ENCODE data around the gene ACYP2.

ACYP2 gene

DNA sequence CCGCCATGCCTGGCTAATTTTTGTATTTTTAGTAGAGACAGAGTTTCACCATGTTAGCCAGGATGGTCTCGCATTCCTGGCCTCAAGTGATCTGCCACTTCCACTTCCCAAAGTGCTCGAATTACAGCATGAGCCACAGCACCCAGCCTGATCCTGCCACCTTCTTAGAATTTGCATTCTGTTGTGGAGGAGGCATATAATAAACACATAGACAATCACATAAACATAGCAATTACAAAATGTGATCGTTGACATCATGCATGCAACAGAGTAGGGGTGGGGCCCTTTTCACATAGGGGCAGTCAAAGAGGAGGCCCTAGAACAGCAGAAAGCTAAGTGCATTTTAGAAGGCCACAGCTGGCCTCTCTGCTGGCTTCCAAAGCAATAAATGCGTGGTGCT lies 180.5 kb downstream of the ACYP2 start:
- Histone ChIP-seq H2AFZ (ENCODE audit: low read length, unreplicated experiment) (no peak overlapping the region), H3K4me1 (ENCODE audit: control insufficient read depth, insufficient read depth, low read length, unreplicated experiment) (peaks cover 7% of the 10 kb centered on the region)

DNA sequence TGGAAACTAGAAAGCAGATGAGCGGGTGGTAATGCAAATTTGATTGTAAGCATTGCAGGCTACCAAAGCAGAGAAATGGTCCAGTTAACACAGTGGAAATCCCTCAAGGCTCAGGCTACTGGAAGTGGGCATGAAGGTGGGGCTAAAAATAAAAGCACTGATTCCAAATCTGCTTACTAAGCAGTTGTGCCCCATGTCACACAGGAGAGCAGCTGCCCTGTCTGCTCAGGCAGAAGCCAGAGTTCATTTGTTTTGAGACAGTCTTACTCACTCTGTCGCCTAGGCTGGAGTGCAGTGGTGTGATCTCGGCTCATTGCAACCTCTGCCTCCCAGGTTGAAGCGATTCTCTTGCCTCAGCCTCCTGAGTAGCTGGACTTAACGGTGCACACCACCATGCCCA lies 183.1 kb downstream of the ACYP2 start:
- Histone ChIP-seq H2AFZ (ENCODE audit: low read length, unreplicated experiment) (no peak overlapping the region), H3K27me3 (ENCODE audit: insufficient read depth, low read length) (no peaks in the 10 kb centered on the region), H3K79me2 (ENCODE audit: control insufficient read depth, insufficient read depth, low read length, unreplicated experiment) (no peaks in the 10 kb centered on the region), H3K4me3 (ENCODE audit: low read depth, low read length) (no peak overlapping the region), H3K27ac (ENCODE audit: low read depth, low read length) (no peak overlapping the region), H3K4me1 (ENCODE audit: control insufficient read depth, insufficient read depth, low read length, unreplicated experiment) (peaks cover 7% of the 10 kb centered on the region), H3K36me3 (ENCODE audit: insufficient read depth, low read length) (no peaks in the 10 kb centered on the region)

More for the DNA sequence above, 180.5 kb downstream of the ACYP2 start:
- Histone ChIP-seq H3K27ac (ENCODE audit: low read depth, low read length) (no peak overlapping the region), H3K36me3 (ENCODE audit: insufficient read depth, low read length) (no peaks in the 10 kb centered on the region), H3K79me2 (ENCODE audit: control insufficient read depth, insufficient read depth, low read length, unreplicated experiment) (no peaks in the 10 kb centered on the region), H3K27me3 (ENCODE audit: insufficient read depth, low read length) (no peaks in the 10 kb centered on the region), H3K4me3 (ENCODE audit: low read depth, low read length) (no peak overlapping the region)

DNA sequence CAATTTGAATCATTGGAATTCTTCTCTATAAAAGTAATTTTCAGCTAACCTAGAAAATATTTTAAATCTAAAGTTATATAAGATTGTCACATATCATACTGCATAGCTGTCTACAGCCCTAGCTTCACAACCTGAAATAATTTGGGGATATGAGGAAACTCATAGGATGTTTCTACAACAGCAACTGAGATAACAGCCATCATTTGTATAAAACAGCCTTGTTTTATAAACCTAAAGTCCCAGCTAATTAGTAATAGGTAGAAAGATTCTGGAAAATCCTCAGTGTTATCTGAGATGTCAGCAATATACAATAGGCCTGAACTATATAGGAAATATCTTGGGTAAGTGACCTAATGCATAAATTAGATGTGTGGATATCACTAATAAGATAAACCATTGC lies 188.2 kb downstream of the ACYP2 start:
- Histone ChIP-seq H3K79me2 (ENCODE audit: control insufficient read depth, insufficient read depth, low read length, unreplicated experiment) (no peaks in the 10 kb centered on the region), H3K27ac (ENCODE audit: low read depth, low read length) (no peak overlapping the region), H3K4me1 (ENCODE audit: control insufficient read depth, insufficient read depth, low read length, unreplicated experiment) (peaks cover 12% of the 10 kb centered on the region), H3K4me3 (ENCODE audit: low read depth, low read length) (no peak overlapping the region), H2AFZ (ENCODE audit: low read length, unreplicated experiment) (no peak overlapping the region), H3K36me3 (ENCODE audit: insufficient read depth, low read length) (no peaks in the 10 kb centered on the region), H3K27me3 (ENCODE audit: insufficient read depth, low read length) (no peaks in the 10 kb centered on the region)

DNA sequence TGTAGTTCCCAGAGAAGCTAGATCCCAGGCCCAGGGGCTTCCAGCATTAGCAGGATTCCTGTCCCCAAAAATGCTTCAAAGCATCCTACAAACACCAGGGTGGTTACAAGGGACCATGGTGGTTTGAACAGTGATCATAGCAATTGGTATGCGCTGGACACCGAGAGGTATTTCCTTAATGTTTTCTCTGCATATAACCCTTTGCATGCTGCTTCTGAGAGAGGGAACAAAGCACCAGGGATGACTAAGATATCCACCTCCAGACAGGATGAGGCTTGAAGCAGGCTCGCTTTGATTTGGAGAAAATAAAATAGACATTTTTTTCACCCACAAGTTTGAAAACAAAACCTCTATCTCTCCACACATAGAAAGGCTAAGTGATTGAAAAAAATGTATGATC lies 191.1 kb downstream of the ACYP2 start:
- peaks cover 17% of the 10 kb centered on the region for H3K4me1 ChIP-seq (ENCODE audit: control insufficient read depth, insufficient read depth, low read length, unreplicated experiment)
- H3K36me3 ChIP-seq (ENCODE audit: insufficient read depth, low read length): no peaks in the 10 kb centered on the region
- H3K27me3 ChIP-seq (ENCODE audit: insufficient read depth, low read length): no peaks in the 10 kb centered on the region
- H2AFZ ChIP-seq (ENCODE audit: low read length, unreplicated experiment): no peak overlapping the region
- no peaks in the 10 kb centered on the region for H3K79me2 ChIP-seq (ENCODE audit: control insufficient read depth, insufficient read depth, low read length, unreplicated experiment)
- no peak overlapping the region for H3K27ac ChIP-seq (ENCODE audit: low read depth, low read length)
- H3K4me3 ChIP-seq (ENCODE audit: low read depth, low read length): no peak overlapping the region

DNA sequence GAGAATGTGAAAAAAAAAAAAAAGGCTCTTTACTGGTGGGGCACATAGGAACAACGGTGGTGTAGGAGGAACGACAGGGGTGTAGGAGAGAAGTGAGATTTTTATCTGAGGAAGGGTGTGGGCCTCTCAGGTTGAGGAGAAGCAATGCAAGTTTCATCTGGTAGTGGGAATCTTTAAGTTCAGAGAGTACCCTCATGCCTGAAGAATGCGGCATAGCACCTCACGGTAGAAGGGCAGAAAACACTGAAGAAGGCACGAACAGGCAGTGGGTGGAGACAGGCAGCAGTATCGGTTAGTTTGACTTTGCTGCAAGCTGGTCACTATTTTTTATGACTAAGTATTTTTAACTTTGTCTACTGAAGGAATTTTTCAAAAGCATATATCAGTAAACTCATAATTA lies 192.8 kb downstream of the ACYP2 start:
- no peak overlapping the region for H3K27ac ChIP-seq (ENCODE audit: low read depth, low read length)
- no peak overlapping the region for H2AFZ ChIP-seq (ENCODE audit: low read length, unreplicated experiment)
- no peaks in the 10 kb centered on the region for H3K79me2 ChIP-seq (ENCODE audit: control insufficient read depth, insufficient read depth, low read length, unreplicated experiment)
- H3K4me1 ChIP-seq (ENCODE audit: control insufficient read depth, insufficient read depth, low read length, unreplicated experiment): peaks cover 17% of the 10 kb centered on the region
- no peaks in the 10 kb centered on the region for H3K36me3 ChIP-seq (ENCODE audit: insufficient read depth, low read length)
- H3K27me3 ChIP-seq (ENCODE audit: insufficient read depth, low read length): no peaks in the 10 kb centered on the region
- no peak overlapping the region for H3K4me3 ChIP-seq (ENCODE audit: low read depth, low read length)

DNA sequence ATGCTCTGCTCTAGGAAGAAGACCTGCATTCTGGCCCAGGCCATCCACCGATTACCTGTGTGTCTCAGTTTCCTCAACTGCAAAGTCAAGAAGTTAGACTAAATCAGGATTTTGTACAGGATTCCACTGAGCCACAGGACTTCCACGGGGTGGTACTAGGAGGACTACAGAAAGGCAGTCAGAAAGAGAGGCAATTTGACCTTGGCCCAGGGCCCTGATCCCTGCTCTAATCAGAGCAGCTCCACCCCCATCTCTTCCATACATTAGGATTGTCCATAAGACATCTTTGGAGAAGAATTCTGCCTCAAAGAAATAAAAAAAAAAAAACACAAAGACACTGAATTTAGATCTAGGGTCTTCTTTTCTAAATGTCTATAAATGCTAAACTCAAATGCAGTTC lies 193.4 kb downstream of the ACYP2 start:
- Histone ChIP-seq H3K36me3 (ENCODE audit: insufficient read depth, low read length) (no peaks in the 10 kb centered on the region), H3K4me1 (ENCODE audit: control insufficient read depth, insufficient read depth, low read length, unreplicated experiment) (peaks cover 17% of the 10 kb centered on the region), H2AFZ (ENCODE audit: low read length, unreplicated experiment) (no peak overlapping the region), H3K4me3 (ENCODE audit: low read depth, low read length) (no peak overlapping the region), H3K27ac (ENCODE audit: low read depth, low read length) (no peak overlapping the region), H3K27me3 (ENCODE audit: insufficient read depth, low read length) (no peaks in the 10 kb centered on the region), H3K79me2 (ENCODE audit: control insufficient read depth, insufficient read depth, low read length, unreplicated experiment) (no peaks in the 10 kb centered on the region)

DNA sequence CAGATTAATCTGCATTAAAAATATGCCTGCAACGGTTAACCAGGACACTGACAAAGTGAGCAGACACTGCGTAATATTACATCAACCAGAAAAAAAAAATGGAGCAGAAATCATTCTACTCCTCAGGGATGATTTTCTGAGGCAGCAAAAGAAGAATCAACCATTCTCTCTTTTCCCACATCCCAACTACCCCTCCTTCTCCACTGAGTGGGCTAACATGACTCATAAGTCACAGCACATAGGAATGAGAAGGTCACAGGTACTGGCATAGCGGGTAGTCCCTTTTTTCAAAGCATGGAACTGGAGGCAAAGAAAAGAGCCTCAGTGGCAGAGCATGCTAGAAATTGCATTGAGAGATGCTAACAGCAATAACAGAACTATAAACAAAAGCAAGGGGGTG lies 194.9 kb downstream of the ACYP2 start:
- Histone ChIP-seq H3K27ac (ENCODE audit: low read depth, low read length) (no peak overlapping the region), H3K4me1 (ENCODE audit: control insufficient read depth, insufficient read depth, low read length, unreplicated experiment) (peaks cover 17% of the 10 kb centered on the region), H3K79me2 (ENCODE audit: control insufficient read depth, insufficient read depth, low read length, unreplicated experiment) (no peaks in the 10 kb centered on the region), H3K36me3 (ENCODE audit: insufficient read depth, low read length) (no peaks in the 10 kb centered on the region), H3K4me3 (ENCODE audit: low read depth, low read length) (no peak overlapping the region), H3K27me3 (ENCODE audit: insufficient read depth, low read length) (no peaks in the 10 kb centered on the region), H2AFZ (ENCODE audit: low read length, unreplicated experiment) (no peak overlapping the region)

DNA sequence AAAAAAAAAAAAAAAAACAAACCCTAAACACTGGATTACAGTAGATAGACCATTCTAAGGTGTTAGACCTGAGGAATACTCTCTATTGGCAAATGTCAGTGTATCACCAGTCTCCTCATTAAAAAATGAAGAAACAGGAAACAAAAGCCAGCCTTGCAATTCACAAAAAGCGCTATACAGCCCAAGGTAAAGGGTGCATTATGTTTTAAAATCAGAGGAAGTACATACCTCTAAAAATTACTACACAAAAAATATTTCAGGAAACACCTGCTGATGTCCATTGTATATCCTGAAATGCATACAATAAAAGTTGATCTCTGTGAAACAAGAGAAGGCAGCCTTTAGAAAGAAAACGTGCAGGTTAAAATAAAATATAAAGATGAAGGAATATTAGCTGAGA lies 195.5 kb downstream of the ACYP2 start:
- no peaks in the 10 kb centered on the region for H3K36me3 ChIP-seq (ENCODE audit: insufficient read depth, low read length)
- no peaks in the 10 kb centered on the region for H3K79me2 ChIP-seq (ENCODE audit: control insufficient read depth, insufficient read depth, low read length, unreplicated experiment)
- H3K27me3 ChIP-seq (ENCODE audit: insufficient read depth, low read length): no peaks in the 10 kb centered on the region
- H3K27ac ChIP-seq (ENCODE audit: low read depth, low read length): no peak overlapping the region
- peaks cover 17% of the 10 kb centered on the region for H3K4me1 ChIP-seq (ENCODE audit: control insufficient read depth, insufficient read depth, low read length, unreplicated experiment)
- H2AFZ ChIP-seq (ENCODE audit: low read length, unreplicated experiment): no peak overlapping the region
- no peak overlapping the region for H3K4me3 ChIP-seq (ENCODE audit: low read depth, low read length)

DNA sequence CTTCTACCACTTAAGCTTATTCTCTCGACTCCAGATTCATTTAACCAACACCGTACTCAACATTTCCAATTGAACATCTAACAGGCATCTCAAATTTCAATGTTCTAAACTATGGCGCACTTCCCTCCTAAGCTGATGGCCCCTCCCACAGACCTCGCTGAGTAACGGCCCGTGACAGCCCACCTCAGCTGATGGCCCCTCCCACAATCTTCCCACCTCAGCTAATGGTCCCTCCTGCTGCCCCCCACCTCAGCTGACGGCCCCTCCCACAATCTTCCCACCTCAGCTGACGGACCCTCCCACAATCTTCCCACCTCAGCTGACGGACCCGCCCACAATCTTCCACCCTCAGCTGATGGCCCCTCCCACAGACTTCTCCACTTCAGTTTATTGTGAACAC lies 197.7 kb downstream of the ACYP2 start:
- Histone ChIP-seq H3K27me3 (ENCODE audit: insufficient read depth, low read length) (no peaks in the 10 kb centered on the region), H3K79me2 (ENCODE audit: control insufficient read depth, insufficient read depth, low read length, unreplicated experiment) (no peaks in the 10 kb centered on the region), H2AFZ (ENCODE audit: low read length, unreplicated experiment) (no peak overlapping the region), H3K4me1 (ENCODE audit: control insufficient read depth, insufficient read depth, low read length, unreplicated experiment) (peaks cover 5% of the 10 kb centered on the region), H3K4me3 (ENCODE audit: low read depth, low read length) (no peak overlapping the region), H3K36me3 (ENCODE audit: insufficient read depth, low read length) (no peaks in the 10 kb centered on the region), H3K27ac (ENCODE audit: low read depth, low read length) (no peak overlapping the region)

DNA sequence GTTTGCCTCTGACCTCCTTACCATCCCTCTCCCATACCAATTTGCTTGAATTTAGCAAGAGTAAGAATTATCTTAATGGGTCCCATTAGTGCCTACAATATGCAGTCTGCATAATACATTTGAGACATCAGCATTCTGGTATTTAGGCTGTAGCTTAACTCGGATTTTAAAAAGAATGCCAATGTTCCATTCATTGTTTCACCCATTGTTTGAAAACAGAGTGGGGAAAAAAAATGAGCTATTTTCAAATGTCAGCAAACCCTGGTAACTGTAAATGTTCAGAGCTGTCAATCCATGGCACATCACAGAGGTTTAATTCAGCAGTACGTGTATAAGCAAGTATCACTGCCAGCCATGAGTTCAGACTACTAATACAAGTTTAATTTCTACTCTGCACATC lies 202.6 kb downstream of the ACYP2 start:
- Histone ChIP-seq H2AFZ (ENCODE audit: low read length, unreplicated experiment) (no peak overlapping the region), H3K27me3 (ENCODE audit: insufficient read depth, low read length) (no peaks in the 10 kb centered on the region), H3K4me1 (ENCODE audit: control insufficient read depth, insufficient read depth, low read length, unreplicated experiment) (no peaks in the 10 kb centered on the region), H3K27ac (ENCODE audit: low read depth, low read length) (no peak overlapping the region), H3K79me2 (ENCODE audit: control insufficient read depth, insufficient read depth, low read length, unreplicated experiment) (no peaks in the 10 kb centered on the region), H3K36me3 (ENCODE audit: insufficient read depth, low read length) (no peaks in the 10 kb centered on the region), H3K4me3 (ENCODE audit: low read depth, low read length) (no peak overlapping the region)

DNA sequence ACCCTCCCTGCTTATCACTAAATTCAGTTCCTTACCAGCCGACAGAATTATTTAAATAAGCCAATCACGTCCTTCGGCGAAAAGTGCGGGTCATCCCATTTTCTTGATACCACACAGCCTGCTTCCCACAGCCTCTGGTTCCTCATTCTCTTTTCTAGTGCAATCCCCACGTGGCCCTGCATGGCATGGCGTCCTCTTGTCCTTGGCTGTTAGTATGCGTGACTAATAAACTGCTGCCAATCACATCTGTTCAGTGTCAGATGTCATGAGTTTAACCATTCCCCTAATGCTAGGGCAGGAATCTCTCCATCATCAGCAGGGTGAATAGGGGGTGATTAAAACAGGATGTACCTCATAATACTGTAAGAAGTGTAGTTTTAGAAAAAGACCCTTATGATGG lies 203.4 kb downstream of the ACYP2 start:
- Histone ChIP-seq H3K4me3 (ENCODE audit: low read depth, low read length) (no peak overlapping the region), H3K27ac (ENCODE audit: low read depth, low read length) (no peak overlapping the region), H2AFZ (ENCODE audit: low read length, unreplicated experiment) (no peak overlapping the region), H3K36me3 (ENCODE audit: insufficient read depth, low read length) (no peaks in the 10 kb centered on the region), H3K4me1 (ENCODE audit: control insufficient read depth, insufficient read depth, low read length, unreplicated experiment) (no peaks in the 10 kb centered on the region), H3K27me3 (ENCODE audit: insufficient read depth, low read length) (no peaks in the 10 kb centered on the region), H3K79me2 (ENCODE audit: control insufficient read depth, insufficient read depth, low read length, unreplicated experiment) (no peaks in the 10 kb centered on the region)

DNA sequence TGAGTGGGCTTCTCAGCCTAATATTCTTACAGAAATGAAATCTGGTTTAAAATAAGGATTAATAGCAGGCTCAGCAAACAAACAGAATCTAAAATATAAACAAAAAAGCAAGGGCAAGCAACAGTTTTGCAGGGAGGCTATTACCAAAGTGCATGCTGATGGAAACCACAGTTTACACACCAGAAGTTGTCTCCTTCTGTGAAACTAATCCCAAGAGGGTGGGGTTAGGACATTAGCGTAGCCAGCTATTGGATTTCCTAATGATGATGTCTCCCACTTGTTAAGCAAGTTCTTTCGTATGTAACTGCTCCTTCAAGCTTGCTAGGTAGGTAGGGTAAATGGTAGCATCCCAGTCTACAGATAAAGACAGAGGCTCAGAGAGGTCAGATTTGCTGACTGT lies 205.6 kb downstream of the ACYP2 start:
- Histone ChIP-seq H3K27me3 (ENCODE audit: insufficient read depth, low read length) (no peaks in the 10 kb centered on the region), H3K79me2 (ENCODE audit: control insufficient read depth, insufficient read depth, low read length, unreplicated experiment) (no peaks in the 10 kb centered on the region), H3K27ac (ENCODE audit: low read depth, low read length) (no peak overlapping the region), H3K36me3 (ENCODE audit: insufficient read depth, low read length) (no peaks in the 10 kb centered on the region), H2AFZ (ENCODE audit: low read length, unreplicated experiment) (no peak overlapping the region), H3K4me1 (ENCODE audit: control insufficient read depth, insufficient read depth, low read length, unreplicated experiment) (no peaks in the 10 kb centered on the region), H3K4me3 (ENCODE audit: low read depth, low read length) (no peak overlapping the region)
